ENCODE data around the gene DUOX2.
"Not testable (repeated sequence)": the region's sequence is repeated elsewhere in the genome, so short reads cannot be mapped to it uniquely, and the experiment has no call there.

- not testable (repeated sequence) for TF ChIP-seq HDAC6 (IDR thresholded peaks at IDR 0.05; ENCODE audit: low read depth, low read length); CTCF (IDR thresholded peaks at IDR 0.05; ENCODE audit: control extremely low read depth in 1 of 3, insufficient read depth in 1 of 3, low read depth in 1 of 3, low read length in 3 of 3)
These were observed 65.6 kb downstream of the DUOX2 start for GRCh38 chr15:45048449-45048793.
